Adipocyte (in vitro differentiated cells): ENCODE results near the gene IPCEF1.
A peak's percentile ranks its signal among the peaks of the same experiment; 100 is the strongest.

Source experiments
- DNase-seq: peaks from one replicate; pipeline ENCODE4 v3.0.0-alpha.2; 2015; ENCODE audit warnings: low read depth
- H3K27me3 ChIP-seq: replicated peaks from 2 replicates; pipeline ENCODE4 v1.7.0; 2013; ENCODE audit warnings: mild to moderate bottlenecking, low read length, moderate library complexity; ENCODE audit not compliant: control insufficient read depth, insufficient read depth
- H3K36me3 ChIP-seq: 2 replicates; pipeline ENCODE4 v1.7.0; 2013; ENCODE audit warnings: low read length, mild to moderate bottlenecking, moderate library complexity; ENCODE audit not compliant: control insufficient read depth, insufficient read depth, severe bottlenecking
- H3K4me1 ChIP-seq: 2 replicates; pipeline ENCODE4 v1.7.0; 2013; ENCODE audit warnings: mild to moderate bottlenecking, low read length, moderate library complexity; ENCODE audit not compliant: control insufficient read depth, insufficient read depth
- H3K4me3 ChIP-seq: 2 replicates; pipeline ENCODE4 v1.7.0; 2013; ENCODE audit warnings: mild to moderate bottlenecking, low read length, moderate library complexity
- H3K9ac ChIP-seq: 2 replicates; pipeline ENCODE4 v1.7.0; 2013; ENCODE audit warnings: mild to moderate bottlenecking, low read length, moderate library complexity
- H3K9me3 ChIP-seq: 2 replicates; pipeline ENCODE4 v1.7.0; 2013; ENCODE audit warnings: mild to moderate bottlenecking, low read length, moderate library complexity; ENCODE audit not compliant: control insufficient read depth

The IPCEF1 gene

DNA sequence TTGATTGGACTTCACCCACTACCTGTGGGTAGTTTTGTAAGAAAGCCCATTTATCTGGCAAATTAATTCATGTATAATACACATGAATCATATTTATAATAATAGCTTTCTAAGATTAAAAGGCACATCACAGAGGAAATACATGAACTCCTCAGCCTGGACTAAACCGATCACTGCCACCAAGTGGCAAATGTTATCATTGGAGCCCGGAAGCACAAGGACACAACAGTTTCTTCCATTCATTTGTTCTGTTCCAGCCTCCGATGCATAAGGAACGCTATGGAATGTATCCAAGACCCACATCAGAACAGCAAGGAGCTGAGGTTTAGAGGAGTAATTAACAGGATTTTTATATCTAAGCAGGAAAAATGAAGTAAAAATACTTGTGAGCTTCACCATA lies 13.9 kb upstream of the IPCEF1 start:
- H3K9me3 ChIP-seq = no peaks in the 10 kb centered on the region
- H3K9ac ChIP-seq = no peak overlapping the region
- DNase-seq = peak; percentile 66
- no peaks in the 10 kb centered on the region for H3K36me3 ChIP-seq
- no peaks in the 10 kb centered on the region for H3K27me3 ChIP-seq
- H3K4me1 ChIP-seq = peaks cover 14% of the 10 kb centered on the region
- H3K4me3 ChIP-seq = no peak overlapping the region

GRCh38 chr6:154367839-154368695 lies 11.5 kb upstream of the IPCEF1 start:
- DNase-seq = peak; percentile 34
- Histone ChIP-seq H3K4me1 (peaks cover 14% of the 10 kb centered on the region), H3K27me3 (no peaks in the 10 kb centered on the region), H3K4me3 (no peak overlapping the region), H3K36me3 (no peaks in the 10 kb centered on the region), H3K9me3 (no peaks in the 10 kb centered on the region), H3K9ac (no peak overlapping the region)

DNA sequence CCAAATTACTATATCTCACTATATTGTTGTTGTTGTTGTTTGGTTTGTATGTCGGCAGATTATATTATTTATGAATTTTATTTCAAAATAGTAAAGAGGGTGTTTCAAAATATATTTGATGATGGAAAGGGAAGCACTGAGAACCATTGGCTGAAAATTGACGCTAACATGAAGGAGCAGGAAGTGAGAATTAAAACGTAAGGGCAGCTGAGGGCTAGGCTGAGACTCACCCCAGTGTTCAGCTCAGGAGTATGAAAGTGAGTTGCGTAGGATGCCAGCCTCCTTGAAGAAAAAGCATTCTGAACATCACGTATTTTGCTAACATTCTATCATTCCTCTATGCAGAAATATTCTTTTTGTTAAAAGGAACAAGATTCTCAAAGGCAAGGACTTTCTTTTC lies 10.7 kb upstream of the IPCEF1 start:
- Histone ChIP-seq H3K27me3 (no peaks in the 10 kb centered on the region), H3K9me3 (no peaks in the 10 kb centered on the region), H3K36me3 (no peaks in the 10 kb centered on the region), H3K4me1 (peaks cover 14% of the 10 kb centered on the region), H3K9ac (no peak overlapping the region), H3K4me3 (no peak overlapping the region)
- no peak for DNase-seq

DNA sequence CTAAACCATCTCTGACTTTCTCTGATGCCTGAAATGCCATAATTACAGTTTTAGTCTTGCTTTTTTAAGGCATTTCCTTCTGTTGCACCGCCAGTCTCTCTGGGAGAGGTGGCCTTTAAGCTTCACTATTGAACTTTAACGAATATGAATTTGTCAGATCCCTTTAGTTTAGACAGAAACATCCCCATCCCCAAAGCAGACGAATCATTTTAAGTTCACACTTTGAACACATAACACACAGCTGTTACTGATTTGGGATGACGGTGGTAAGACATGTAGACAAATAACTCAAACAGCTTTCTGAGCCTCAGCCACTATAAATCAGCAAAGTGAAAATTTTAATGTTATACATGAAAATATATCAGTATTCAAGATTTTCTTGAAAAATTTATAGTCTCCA lies 7.2 kb upstream of the IPCEF1 start:
- Histone ChIP-seq H3K36me3 (no peaks in the 10 kb centered on the region), H3K9ac (no peak overlapping the region), H3K9me3 (no peaks in the 10 kb centered on the region), H3K4me3 (no peak overlapping the region), H3K27me3 (no peaks in the 10 kb centered on the region), H3K4me1 (peaks cover 12% of the 10 kb centered on the region)
- peak; percentile 36 for DNase-seq

GRCh38 chr6:154361476-154361875 lies 4.9 kb upstream of the IPCEF1 start:
- Histone ChIP-seq H3K9me3 (no peaks in the 10 kb centered on the region), H3K4me3 (no peak overlapping the region)
- no peak for DNase-seq

GRCh38 chr6:154360476-154360875 lies 3.9 kb upstream of the IPCEF1 start:
- Histone ChIP-seq H3K9ac (no peak overlapping the region), H3K9me3 (no peaks in the 10 kb centered on the region), H3K4me1 (no peaks in the 10 kb centered on the region), H3K4me3 (no peak overlapping the region), H3K27me3 (no peaks in the 10 kb centered on the region), H3K36me3 (no peaks in the 10 kb centered on the region)
- DNase-seq = no peak

More at GRCh38 chr6:154361476-154361875, 4.9 kb upstream of the IPCEF1 start:
- H3K27me3 ChIP-seq = no peaks in the 10 kb centered on the region
- H3K4me1 ChIP-seq = no peaks in the 10 kb centered on the region
- no peaks in the 10 kb centered on the region for H3K36me3 ChIP-seq
- no peak overlapping the region for H3K9ac ChIP-seq

GRCh38 chr6:154359679-154360078 lies 3.1 kb upstream of the IPCEF1 start:
- Histone ChIP-seq H3K4me3 (no peak overlapping the region), H3K36me3 (no peaks in the 10 kb centered on the region), H3K27me3 (no peaks in the 10 kb centered on the region), H3K4me1 (no peaks in the 10 kb centered on the region), H3K9me3 (no peaks in the 10 kb centered on the region), H3K9ac (no peak overlapping the region)
- no peak for DNase-seq

DNA sequence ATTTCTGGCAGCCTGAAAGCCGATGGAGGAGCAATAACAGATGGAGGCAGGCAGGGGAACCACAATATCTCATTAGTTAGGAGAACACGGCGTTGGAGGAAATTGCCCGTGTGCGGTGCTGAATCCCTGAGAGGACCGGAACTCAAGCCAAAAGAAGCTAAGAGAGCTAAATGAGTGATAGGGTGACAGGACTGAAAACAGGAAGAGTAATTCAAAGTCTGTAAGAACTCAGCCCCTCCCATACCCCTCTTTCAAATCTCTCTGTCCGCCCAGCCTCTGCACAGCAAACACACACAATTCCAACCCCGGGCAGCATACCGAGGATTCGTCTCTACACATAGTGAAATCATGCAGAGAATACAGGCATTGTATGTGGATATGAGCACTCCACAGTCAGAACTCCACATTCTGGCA lies 2.6 kb upstream of the IPCEF1 start:
- no peak for DNase-seq

GRCh38 chr6:154358019-154358545 lies 1.5 kb upstream of the IPCEF1 start:
- Histone ChIP-seq H3K27me3 (no peaks in the 10 kb centered on the region), H3K4me3 (no peak overlapping the region), H3K9ac (no peak overlapping the region), H3K9me3 (no peaks in the 10 kb centered on the region), H3K4me1 (no peaks in the 10 kb centered on the region), H3K36me3 (no peaks in the 10 kb centered on the region)
- DNase-seq = no peak

More for the DNA sequence above, 2.6 kb upstream of the IPCEF1 start:
- Histone ChIP-seq H3K4me3 (no peak overlapping the region), H3K9me3 (no peaks in the 10 kb centered on the region), H3K4me1 (no peaks in the 10 kb centered on the region), H3K27me3 (no peaks in the 10 kb centered on the region), H3K36me3 (no peaks in the 10 kb centered on the region), H3K9ac (no peak overlapping the region)

GRCh38 chr6:154356113-154356512 lies 490 bp downstream of the IPCEF1 start:
- DNase-seq = no peak
- no peaks in the 10 kb centered on the region for H3K36me3 ChIP-seq
- H3K4me3 ChIP-seq = no peak overlapping the region
- no peaks in the 10 kb centered on the region for H3K9me3 ChIP-seq
- H3K9ac ChIP-seq = no peak overlapping the region
- no peaks in the 10 kb centered on the region for H3K4me1 ChIP-seq
- H3K27me3 ChIP-seq = no peaks in the 10 kb centered on the region

- Histone ChIP-seq H3K27me3 (no peaks in the 10 kb centered on the region), H3K9ac (no peak overlapping the region), H3K9me3 (no peaks in the 10 kb centered on the region), H3K36me3 (no peaks in the 10 kb centered on the region), H3K4me1 (peaks cover 3% of the 10 kb centered on the region), H3K4me3 (no peak overlapping the region)
- DNase-seq = no peak
Measured at GRCh38 chr6:154354265-154354777, 2.3 kb downstream of the IPCEF1 start.
